Astrocyte (in vitro differentiated cells and primary cell): ENCODE data around the gene GRK3. TPM values are rescaled to one million over a fixed set of nuclear protein-coding genes. Genes with fewer than 3 reads are reported as not detected.

ENCODE experiments used
- DNase-seq: peaks from one replicate; pipeline ENCODE4 v3.0.0-alpha.2; 2010; ENCODE audit warnings: low read depth
- FAIRE-seq: peaks from 2 replicates; lab custom pipeline; 2011; peaks lifted over from hg19 to GRCh38; lab: Jason Lieb, UNC
- H2AFZ ChIP-seq: 2 replicates; pipeline ENCODE4 v1.6.0; 2012; ENCODE audit warnings: low read depth, low read length, inconsistent platforms
- H3K27ac ChIP-seq: 2 replicates; pipeline ENCODE4 v1.5.1; 2011; ENCODE audit warnings: low read depth, low read length, inconsistent platforms
- H3K27me3 ChIP-seq: 2 replicates; pipeline ENCODE4 v1.6.0; 2011; ENCODE audit warnings: low read length, inconsistent platforms; ENCODE audit not compliant: insufficient read depth
- H3K36me3 ChIP-seq: 2 replicates; pipeline ENCODE4 v1.5.1; 2011; ENCODE audit warnings: low read length, inconsistent platforms; ENCODE audit not compliant: insufficient read depth
- H3K4me1 ChIP-seq: 2 replicates; pipeline ENCODE4 v1.5.1; 2011; ENCODE audit warnings: low read length, inconsistent platforms; ENCODE audit not compliant: insufficient read depth
- H3K4me2 ChIP-seq: 2 replicates; pipeline ENCODE4 v1.6.0; 2012; ENCODE audit warnings: low read length, inconsistent platforms
- H3K4me3 ChIP-seq: 2 replicates; pipeline ENCODE4 v1.5.1; 2011; ENCODE audit warnings: low read depth, mild to moderate bottlenecking, low read length, inconsistent platforms; ENCODE audit not compliant: insufficient read depth
- H3K79me2 ChIP-seq: 2 replicates; pipeline ENCODE4 v1.6.0; 2012; ENCODE audit warnings: mild to moderate bottlenecking, low read length, inconsistent platforms; ENCODE audit not compliant: insufficient read depth
- H3K9ac ChIP-seq: 2 replicates; pipeline ENCODE4 v1.6.0; 2012; ENCODE audit warnings: mild to moderate bottlenecking, low read length, inconsistent platforms
- H3K9me3 ChIP-seq: 2 replicates; pipeline ENCODE4 v1.5.1; 2012; ENCODE audit warnings: low read depth, mild to moderate bottlenecking, low read length, inconsistent platforms; ENCODE audit not compliant: insufficient read depth
- H4K20me1 ChIP-seq: 2 replicates; pipeline ENCODE4 v1.6.0; 2012; ENCODE audit warnings: low read length, inconsistent platforms; ENCODE audit not compliant: insufficient read depth
- H3K27ac Mint-ChIP-seq: one replicate; pipeline ENCODE4 v1.8.0; 2021; ENCODE audit warnings: mild to moderate bottlenecking, mixed read lengths; ENCODE audit not compliant: unreplicated experiment
- H3K27me3 Mint-ChIP-seq: one replicate; pipeline ENCODE4 v1.8.0; 2021; ENCODE audit warnings: low read depth, mixed read lengths; ENCODE audit not compliant: unreplicated experiment
- H3K36me3 Mint-ChIP-seq: one replicate; pipeline ENCODE4 v1.8.0; 2021; ENCODE audit warnings: low read depth, mixed read lengths; ENCODE audit not compliant: unreplicated experiment
- H3K4me1 Mint-ChIP-seq: one replicate; pipeline ENCODE4 v1.8.0; 2021; ENCODE audit warnings: low read depth, mixed read lengths; ENCODE audit not compliant: unreplicated experiment
- H3K4me3 Mint-ChIP-seq: one replicate; pipeline ENCODE4 v1.8.0; 2021; ENCODE audit warnings: mild to moderate bottlenecking, moderate library complexity, mixed read lengths; ENCODE audit not compliant: unreplicated experiment
- H3K9me3 Mint-ChIP-seq: one replicate; pipeline ENCODE4 v1.8.0; 2021; ENCODE audit warnings: mild to moderate bottlenecking, mixed read lengths; ENCODE audit not compliant: unreplicated experiment
- CTCF ChIP-seq: IDR thresholded peaks from 2 replicates; pipeline ENCODE4 v1.5.1; 2011; ENCODE audit warnings: low read depth, mild to moderate bottlenecking, inconsistent platforms, low read length, moderate library complexity; ENCODE audit not compliant: insufficient read depth
- EZH2 ChIP-seq: IDR thresholded peaks from 2 replicates; pipeline ENCODE4 v1.6.1; 2012; ENCODE audit warnings: mild to moderate bottlenecking, low read length, inconsistent platforms; ENCODE audit not compliant: insufficient read depth
- total RNA-seq: library from RNA; stranded (reverse); gene quantifications from 2 replicates; pipeline ENCODE4 v1.2.1, GENCODE V29; 2021

The GRK3 gene
- total RNA-seq, 1 donor from 2014 or later, result 7.2 TPM

- Histone ChIP-seq H3K79me2 (no peaks in the 10 kb centered on the region), H3K27me3 (no peaks in the 10 kb centered on the region), H3K9me3 (no peaks in the 10 kb centered on the region), H3K36me3 (no peaks in the 10 kb centered on the region), H3K27ac (no peak overlapping the region), H3K9ac (no peak overlapping the region), H4K20me1 (no peaks in the 10 kb centered on the region), H2AFZ (no peak overlapping the region), H3K4me2 (no peak overlapping the region), H3K4me3 (no peak overlapping the region), H3K4me1 (no peaks in the 10 kb centered on the region)
- H3K27me3 Mint-ChIP-seq, result no peaks in the 10 kb centered on the region
- no peak overlapping the region for H3K4me3 Mint-ChIP-seq
- H3K9me3 Mint-ChIP-seq, result no peaks in the 10 kb centered on the region
- no peak overlapping the region for H3K27ac Mint-ChIP-seq
- no peaks in the 10 kb centered on the region for H3K36me3 Mint-ChIP-seq
- TF ChIP-seq CTCF (no peak), EZH2 (no peak)
- no peaks in the 10 kb centered on the region for H3K4me1 Mint-ChIP-seq
- FAIRE-seq (no peak), DNase-seq (no peak)
These were observed 94.2 kb downstream of the GRK3 start for GRCh38 chr22:25658633-25659032.

GRCh38 chr22:25659413-25659812 lies 94.9 kb downstream of the GRK3 start:
- H3K9ac ChIP-seq, result no peak overlapping the region
- no peak for FAIRE-seq
- no peaks in the 10 kb centered on the region for H3K9me3 Mint-ChIP-seq

More at GRCh38 chr22:25659413-25659812, 94.9 kb downstream of the GRK3 start:
- Mint-ChIP-seq H3K27ac (no peak overlapping the region), H3K4me3 (no peak overlapping the region), H3K4me1 (no peaks in the 10 kb centered on the region), H3K36me3 (no peaks in the 10 kb centered on the region), H3K27me3 (no peaks in the 10 kb centered on the region)
- H3K9me3 ChIP-seq, result no peaks in the 10 kb centered on the region
- DNase-seq, result no peak
- no peaks in the 10 kb centered on the region for H3K36me3 ChIP-seq
- H3K27ac ChIP-seq, result no peak overlapping the region
- no peak overlapping the region for H3K4me2 ChIP-seq
- H3K79me2 ChIP-seq, result no peaks in the 10 kb centered on the region
- no peak for TF ChIP-seq CTCF
- no peak for TF ChIP-seq EZH2
- no peaks in the 10 kb centered on the region for H3K4me1 ChIP-seq
- H2AFZ ChIP-seq, result no peak overlapping the region
- H4K20me1 ChIP-seq, result no peaks in the 10 kb centered on the region
- H3K27me3 ChIP-seq, result no peaks in the 10 kb centered on the region
- H3K4me3 ChIP-seq, result no peak overlapping the region
